ENCODE measurements around the gene DIABLO.
A peak's percentile ranks its signal among the peaks of the same experiment; 100 is the strongest.

DIABLO gene

GRCh38 chr12:122245553-122245952 lies 19.7 kb upstream of the DIABLO start:
- Histone ChIP-seq H3K27ac (ENCODE audit: low read length) (no peak overlapping the region), H3K27me3 (ENCODE audit: control insufficient read depth, insufficient read depth, low read length) (no peaks in the 10 kb centered on the region), H3K36me3 (ENCODE audit: control insufficient read depth, insufficient read depth, low read length) (no peaks in the 10 kb centered on the region), H3K9me3 (ENCODE audit: control insufficient read depth, insufficient read depth, low read length) (no peaks in the 10 kb centered on the region), H3K4me1 (ENCODE audit: control insufficient read depth, insufficient read depth, low read length) (no peaks in the 10 kb centered on the region), H3K4me3 (ENCODE audit: low read length) (no peak overlapping the region)
- DNase-seq (ENCODE audit: low read depth, low spot score), result no peak
- no CpG with 5 or more reads among the region's 1 CpG for WGBS (ENCODE audit: insufficient coverage, insufficient read length)

- Histone ChIP-seq H3K4me3 (ENCODE audit: low read length) (no peak overlapping the region), H3K27ac (ENCODE audit: low read length) (no peak overlapping the region)
Observed at GRCh38 chr12:122244565-122245371, 18.9 kb upstream of the DIABLO start.

DNA sequence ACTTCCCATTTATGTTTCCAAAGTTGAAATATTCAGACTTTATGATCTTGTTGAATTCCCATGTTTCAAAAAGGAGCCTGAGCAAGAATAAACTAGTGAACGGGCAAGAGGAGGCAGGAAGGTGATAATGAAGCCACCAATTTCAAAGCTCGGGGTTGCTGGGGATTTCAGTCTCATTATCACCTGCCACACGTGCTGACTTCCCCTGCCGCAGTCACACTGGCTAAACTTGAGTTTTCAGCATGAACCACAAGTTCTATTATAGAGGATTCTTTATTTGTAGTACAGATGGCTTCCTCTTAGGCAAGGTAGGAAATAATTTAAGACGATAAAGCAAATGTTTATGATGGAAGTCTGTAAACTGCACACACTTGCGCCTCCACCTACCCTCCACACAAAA lies 18.1 kb upstream of the DIABLO start:
- no peaks in the 10 kb centered on the region for H3K27me3 ChIP-seq (ENCODE audit: control insufficient read depth, insufficient read depth, low read length)
- DNase-seq (ENCODE audit: low read depth, low spot score), result no peak
- WGBS (ENCODE audit: insufficient coverage, insufficient read length), result no CpG with 5 or more reads among the region's 6 CpGs
- no peaks in the 10 kb centered on the region for H3K4me1 ChIP-seq (ENCODE audit: control insufficient read depth, insufficient read depth, low read length)
- no peaks in the 10 kb centered on the region for H3K9me3 ChIP-seq (ENCODE audit: control insufficient read depth, insufficient read depth, low read length)
- H3K4me3 ChIP-seq (ENCODE audit: low read length), result no peak overlapping the region
- H3K36me3 ChIP-seq (ENCODE audit: control insufficient read depth, insufficient read depth, low read length), result no peaks in the 10 kb centered on the region
- H3K27ac ChIP-seq (ENCODE audit: low read length), result no peak overlapping the region

More at GRCh38 chr12:122244565-122245371, 18.9 kb upstream of the DIABLO start:
- Histone ChIP-seq H3K27me3 (ENCODE audit: control insufficient read depth, insufficient read depth, low read length) (no peaks in the 10 kb centered on the region), H3K4me1 (ENCODE audit: control insufficient read depth, insufficient read depth, low read length) (no peaks in the 10 kb centered on the region), H3K36me3 (ENCODE audit: control insufficient read depth, insufficient read depth, low read length) (no peaks in the 10 kb centered on the region), H3K9me3 (ENCODE audit: control insufficient read depth, insufficient read depth, low read length) (no peaks in the 10 kb centered on the region)
- no peak for DNase-seq (ENCODE audit: low read depth, low spot score)
- no CpG with 5 or more reads among the region's 11 CpGs for WGBS (ENCODE audit: insufficient coverage, insufficient read length)

DNA sequence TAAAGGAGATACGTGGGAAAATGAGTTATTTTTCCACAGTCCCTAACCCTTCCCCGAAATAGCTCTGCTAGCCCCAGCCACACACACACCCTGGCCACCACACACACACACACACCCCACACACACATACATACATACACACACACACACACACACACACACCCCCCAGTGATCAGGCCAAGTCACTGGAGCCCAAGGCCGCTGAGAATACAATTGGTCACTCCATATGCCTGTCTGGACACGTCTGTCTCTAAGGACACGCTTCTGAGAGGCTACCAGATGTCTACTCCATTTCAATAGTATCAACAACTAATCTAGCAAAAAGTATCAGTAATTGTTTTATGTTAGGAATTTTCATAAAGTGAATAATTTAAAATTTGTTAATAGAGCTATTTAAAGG lies 13.0 kb upstream of the DIABLO start:
- peaks cover 3% of the 10 kb centered on the region; the same call in 1 of the 2 replicates for H3K36me3 ChIP-seq (ENCODE audit: control insufficient read depth, insufficient read depth, low read length)
- no CpG with 5 or more reads among the region's 5 CpGs for WGBS (ENCODE audit: insufficient coverage, insufficient read length)
- H3K4me1 ChIP-seq (ENCODE audit: control insufficient read depth, insufficient read depth, low read length), result no peaks in the 10 kb centered on the region
- no peak for DNase-seq (ENCODE audit: low read depth, low spot score)
- H3K4me3 ChIP-seq (ENCODE audit: low read length), result no peak overlapping the region
- no peaks in the 10 kb centered on the region for H3K9me3 ChIP-seq (ENCODE audit: control insufficient read depth, insufficient read depth, low read length)
- H3K27ac ChIP-seq (ENCODE audit: low read length), result no peak overlapping the region
- no peaks in the 10 kb centered on the region for H3K27me3 ChIP-seq (ENCODE audit: control insufficient read depth, insufficient read depth, low read length)

- Histone ChIP-seq H3K4me3 (ENCODE audit: low read length) (no peak overlapping the region), H3K9me3 (ENCODE audit: control insufficient read depth, insufficient read depth, low read length) (no peaks in the 10 kb centered on the region), H3K4me1 (ENCODE audit: control insufficient read depth, insufficient read depth, low read length) (no peaks in the 10 kb centered on the region), H3K27ac (ENCODE audit: low read length) (no peak overlapping the region), H3K27me3 (ENCODE audit: control insufficient read depth, insufficient read depth, low read length) (no peaks in the 10 kb centered on the region), H3K36me3 (ENCODE audit: control insufficient read depth, insufficient read depth, low read length) (peaks cover 3% of the 10 kb centered on the region; the same call in 1 of the 2 replicates)
- WGBS (ENCODE audit: insufficient coverage, insufficient read length), result no CpG with 5 or more reads among the region's 7 CpGs
- DNase-seq (ENCODE audit: low read depth, low spot score), result no peak
Observed at GRCh38 chr12:122235741-122236140, 9.9 kb upstream of the DIABLO start.

DNA sequence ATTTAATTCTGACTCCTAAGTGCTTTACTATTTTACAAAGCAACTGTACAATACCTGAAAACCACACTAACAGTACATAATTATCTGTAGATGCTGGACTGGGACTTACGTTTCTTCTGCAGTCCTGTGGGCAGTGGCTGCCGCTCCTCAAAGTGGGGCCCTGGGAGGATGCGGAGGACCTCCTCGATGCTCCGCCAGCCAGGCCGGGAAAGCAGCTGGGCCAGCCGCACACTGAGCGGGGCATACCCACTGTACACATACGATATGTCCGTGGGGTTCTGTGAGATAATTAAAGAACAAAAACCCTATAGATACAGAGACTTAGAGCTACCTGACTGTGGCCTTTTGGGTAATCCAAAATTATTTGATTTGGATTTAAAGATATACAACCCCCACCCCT lies 6.8 kb upstream of the DIABLO start:
- WGBS (ENCODE audit: insufficient coverage, insufficient read length), result no CpG with 5 or more reads among the region's 10 CpGs
- peaks cover 3% of the 10 kb centered on the region; the same call in 1 of the 2 replicates for H3K36me3 ChIP-seq (ENCODE audit: control insufficient read depth, insufficient read depth, low read length)
- H3K27me3 ChIP-seq (ENCODE audit: control insufficient read depth, insufficient read depth, low read length), result no peaks in the 10 kb centered on the region

GRCh38 chr12:122230798-122231197 lies 4.9 kb upstream of the DIABLO start:
- no peak overlapping the region for H3K4me3 ChIP-seq (ENCODE audit: low read length)
- no peak for DNase-seq (ENCODE audit: low read depth, low spot score)
- H3K27ac ChIP-seq (ENCODE audit: low read length), result no peak overlapping the region
- H3K27me3 ChIP-seq (ENCODE audit: control insufficient read depth, insufficient read depth, low read length), result no peaks in the 10 kb centered on the region
- WGBS (ENCODE audit: insufficient coverage, insufficient read length), result no CpG with 5 or more reads among the region's 6 CpGs
- peaks cover 2% of the 10 kb centered on the region for H3K4me1 ChIP-seq (ENCODE audit: control insufficient read depth, insufficient read depth, low read length)
- H3K36me3 ChIP-seq (ENCODE audit: control insufficient read depth, insufficient read depth, low read length), result peaks cover 3% of the 10 kb centered on the region; the same call in 1 of the 2 replicates
- H3K9me3 ChIP-seq (ENCODE audit: control insufficient read depth, insufficient read depth, low read length), result no peaks in the 10 kb centered on the region

More for the DNA sequence above, 6.8 kb upstream of the DIABLO start:
- Histone ChIP-seq H3K4me1 (ENCODE audit: control insufficient read depth, insufficient read depth, low read length) (no peaks in the 10 kb centered on the region), H3K9me3 (ENCODE audit: control insufficient read depth, insufficient read depth, low read length) (no peaks in the 10 kb centered on the region), H3K27ac (ENCODE audit: low read length) (no peak overlapping the region), H3K4me3 (ENCODE audit: low read length) (no peak overlapping the region)
- no peak for DNase-seq (ENCODE audit: low read depth, low spot score)

- Histone ChIP-seq H3K9me3 (ENCODE audit: control insufficient read depth, insufficient read depth, low read length) (no peaks in the 10 kb centered on the region), H3K36me3 (ENCODE audit: control insufficient read depth, insufficient read depth, low read length) (no peaks in the 10 kb centered on the region), H3K27me3 (ENCODE audit: control insufficient read depth, insufficient read depth, low read length) (no peaks in the 10 kb centered on the region), H3K4me3 (ENCODE audit: low read length) (no peak overlapping the region), H3K4me1 (ENCODE audit: control insufficient read depth, insufficient read depth, low read length) (peaks cover 5% of the 10 kb centered on the region), H3K27ac (ENCODE audit: low read length) (no peak overlapping the region)
- DNase-seq (ENCODE audit: low read depth, low spot score), result no peak
- no CpG with 5 or more reads among the region's 5 CpGs for WGBS (ENCODE audit: insufficient coverage, insufficient read length)
Observed at GRCh38 chr12:122228092-122228491, 2.2 kb upstream of the DIABLO start.

- Histone ChIP-seq H3K27me3 (ENCODE audit: control insufficient read depth, insufficient read depth, low read length) (no peaks in the 10 kb centered on the region), H3K4me1 (ENCODE audit: control insufficient read depth, insufficient read depth, low read length) (peaks cover 5% of the 10 kb centered on the region), H3K4me3 (ENCODE audit: low read length) (no peak overlapping the region), H3K9me3 (ENCODE audit: control insufficient read depth, insufficient read depth, low read length) (no peaks in the 10 kb centered on the region), H3K27ac (ENCODE audit: low read length) (no peak overlapping the region), H3K36me3 (ENCODE audit: control insufficient read depth, insufficient read depth, low read length) (peaks cover 3% of the 10 kb centered on the region; the same call in 1 of the 2 replicates)
- no CpG with 5 or more reads among the region's 17 CpGs for WGBS (ENCODE audit: insufficient coverage, insufficient read length)
- DNase-seq (ENCODE audit: low read depth, low spot score), result no peak
Observed at GRCh38 chr12:122227341-122227740, 1.5 kb upstream of the DIABLO start.

GRCh38 chr12:122226366-122227125 lies 694 bp upstream of the DIABLO start:
- peak overlapping the region; percentile 19; the same call in 1 of the 2 replicates for H3K4me3 ChIP-seq (ENCODE audit: low read length)
- DNase-seq (ENCODE audit: low read depth, low spot score), result no peak
- WGBS (ENCODE audit: insufficient coverage, insufficient read length), result no CpG with 5 or more reads among the region's 55 CpGs

More at GRCh38 chr12:122226366-122227125, 694 bp upstream of the DIABLO start:
- Histone ChIP-seq H3K36me3 (ENCODE audit: control insufficient read depth, insufficient read depth, low read length) (peaks cover 3% of the 10 kb centered on the region; the same call in 1 of the 2 replicates), H3K9me3 (ENCODE audit: control insufficient read depth, insufficient read depth, low read length) (no peaks in the 10 kb centered on the region), H3K27me3 (ENCODE audit: control insufficient read depth, insufficient read depth, low read length) (no peaks in the 10 kb centered on the region), H3K27ac (ENCODE audit: low read length) (no peak overlapping the region), H3K4me1 (ENCODE audit: control insufficient read depth, insufficient read depth, low read length) (peaks cover 5% of the 10 kb centered on the region)

Measured in iPS DF 6.9 (cell line).